Heart left ventricle (tissue), 16 donors: ENCODE results near the gene PLCL1. TPM values are rescaled to one million over a fixed set of nuclear protein-coding genes. Genes with fewer than 3 reads are reported as not detected.
"Not testable (repeated sequence)": the region's sequence is repeated elsewhere in the genome, so short reads cannot be mapped to it uniquely, and the experiment has no call there.

Source experiments
- ATAC-seq, 4 donors: fragments of 200-7000 bp; cut with Tn5 transposase; one replicate each; pipeline ENCODE4 v1.9.1; 2020 to 2022; ENCODE audit warnings: moderate library complexity in 4 of 4, mild to moderate bottlenecking in 3 of 4, moderate number of reproducible peaks in 1 of 4
- DNase-seq, 5 donors: peaks; one replicate each; pipeline ENCODE4 v3.0.0-alpha.2; 2020
- H3K27ac ChIP-seq, 12 donors: fragments of 200-600 bp; sonication (generic) in 4 of 12; one replicate each; pipeline versions ENCODE4 v1.5.0 to v1.8.0; 2016 to 2022; ENCODE audit warnings: mild to moderate bottlenecking in 2 of 12
- H3K27me3 ChIP-seq, 9 donors: fragments of 200-600 bp; sonication (generic) in 2 of 9; one replicate each; pipeline versions ENCODE4 v1.5.1 to v1.8.0; 2016 to 2022; ENCODE audit warnings: mild to moderate bottlenecking in 3 of 9
- H3K36me3 ChIP-seq, 9 donors: fragments of 200-600 bp; sonication (generic) in 2 of 9; one replicate each; pipeline versions ENCODE4 v1.5.0 to v1.8.0; 2018 to 2022; ENCODE audit warnings: mild to moderate bottlenecking in 2 of 9
- H3K4me1 ChIP-seq, 12 donors: fragments of 200-600 bp; sonication (generic) in 4 of 12; one replicate each; pipeline versions ENCODE4 v1.5.0 to v1.8.0; 2016 to 2022; ENCODE audit warnings: mild to moderate bottlenecking in 3 of 12
- H3K4me3 ChIP-seq, 12 donors: fragments of 200-600 bp; sonication (generic) in 4 of 12; one replicate each; pipeline versions ENCODE4 v1.5.0 to v1.8.0; 2017 to 2022; ENCODE audit warnings: mild to moderate bottlenecking in 9 of 12, moderate library complexity in 4 of 12
- H3K9me3 ChIP-seq, 12 donors: fragments of 200-600 bp; sonication (generic) in 4 of 12; one replicate each; pipeline versions ENCODE4 v1.5.0 to v1.8.0; 2016 to 2022; ENCODE audit warnings: mild to moderate bottlenecking in 1 of 12
- CTCF ChIP-seq, 12 donors: fragments of 200-600 bp; sonication (generic) in 4 of 12; IDR thresholded peaks; one replicate each; pipeline versions ENCODE4 v1.5.0 to v1.8.0; 2018 to 2022; ENCODE audit warnings: antibody characterized with exemption in 12 of 12, mild to moderate bottlenecking in 5 of 12
- POLR2A ChIP-seq, 2 donors: fragments of 450-650 bp; IDR thresholded peaks; one replicate each; pipeline ENCODE4 v1.6.1; 2017; ENCODE audit warnings: antibody characterized with exemption in 2 of 2, mild to moderate bottlenecking in 2 of 2, moderate library complexity in 2 of 2
- WGBS, 4 donors: extraction: QIAGEN DNeasy Blood & Tissue Kit in 2 of 4; methylation state at CpG; one replicate each; pipeline versions ENCODE4 v1.1.5 to v1.1.7; 2013 to 2018; 5-methylcytosine and 5-hydroxymethylcytosine counted together
- intact Hi-C, 10 donors: fragments of 100-400 bp; cut with DNase I; formaldehyde crosslinking; loops; one replicate each; pipeline versions ENCODE4 v1.11.1 to v1.14.2; 2022
- polyA plus RNA-seq, 2 donors: library from polyadenylated mRNA; stranded (reverse); fragments of 200-250 nt; gene quantifications; one replicate each; pipeline ENCODE4 v1.2.3, GENCODE V29; 2013
- total RNA-seq, 9 donors: library from RNA; depleted of rRNA in 2 of 9; stranded (reverse); fragments of >200 nt in 2 of 9; fragmentation: NEBNext Ultra II Directional in 3 of 9; extraction: Animal tissue kit (Norgen Biotek cat#: 25700) in 3 of 9; gene quantifications; one replicate each; pipeline versions ENCODE4 v1.1.0 to v1.2.4, GENCODE V29; 2016 to 2023
- donor health status: ischemic (EF 13 %, LVEDD 7.1; RV severe dilation, severe dysfunction).
- donor health status: healthy with polysubstance abuse.
- donor health status: DM: no; HTN: yes; CAD: no.
- donor health status: DM: no; HTN: no; CAD: no.
- donor health status: ischemic (EF 25% LVEDD 6.9; RV normal size, moderate dysfunction).
- donor health status: ischemic (EF 25% LVEDD 5.7; RV mildly dilated, moderate dysfunction).
- donor health status: healthy.
- donor health status: DM: yes; HTN: yes; CAD: no.
- donor health status: ischemic (EF 35%, LVEDD 5.7; RV mildly dilated, moderate dysfunction).
- donor health status: nonischemic (EF 11% LVEDD 7.7; RV severe dilation, severe dysfunction).
- donor health status: DM: yes; HTN: yes; CAD: no.
- donor health status: PGD.
- donor health status: ischemic (EF 29% LVEDD 5.4; RV normal size, mild dysfunction).
- donor health status: nonischemic (EF 23%, LVEDD 6.1; RV moderate dilation, normal function).

Gene PLCL1
- total and polyA plus RNA-seq, 11 donors: 22.0 to 126 (median 90.4) TPM

GRCh38 chr2:197827618-197828017 lies 23.2 kb downstream of the PLCL1 start:
- peak in 1 of 4 donors; percentile 42 for ATAC-seq
- intact Hi-C loops: loop anchor here in 1 of 10 donors (10.0 kb wide), 1 partner anchor 47 kb away; no protein-coding TSS in a partner anchor
- 53 to 72% (median 60%) methylated on average over 2 of the region's 2 CpGs for WGBS, 4 donors
- TF ChIP-seq CTCF (IDR thresholded peaks at IDR 0.05) (no peak), POLR2A (IDR thresholded peaks at IDR 0.05) (no peak)
- H3K27ac ChIP-seq: no peak overlapping the region
- H3K4me1 ChIP-seq: peaks cover 0 to 22% (median 9%) of the 10 kb centered on the region in 12 donors
- no peaks in the 10 kb centered on the region for H3K36me3 ChIP-seq
- H3K4me3 ChIP-seq: no peak overlapping the region
- peaks cover 0 to 5% (median 0%) of the 10 kb centered on the region in 12 donors for H3K9me3 ChIP-seq
- no peaks in the 10 kb centered on the region for H3K27me3 ChIP-seq
- no peak for DNase-seq

GRCh38 chr2:197828464-197829135 lies 24.2 kb downstream of the PLCL1 start:
- intact Hi-C loops: loop anchor here in 1 of 10 donors (10.0 kb wide), 1 partner anchor 46 kb away; no protein-coding TSS in a partner anchor
- TF ChIP-seq CTCF (IDR thresholded peaks at IDR 0.05) (no peak), POLR2A (IDR thresholded peaks at IDR 0.05) (no peak)
- Histone ChIP-seq H3K27ac (no peak overlapping the region), H3K27me3 (no peaks in the 10 kb centered on the region), H3K4me3 (no peak overlapping the region), H3K9me3 (peaks cover 0 to 5% (median 0%) of the 10 kb centered on the region in 12 donors), H3K4me1 (peaks cover 0 to 22% (median 9%) of the 10 kb centered on the region in 12 donors), H3K36me3 (no peaks in the 10 kb centered on the region)
- ATAC-seq (no peak), DNase-seq (no peak)
- 78 to 86% (median 84%) methylated on average over 1 of the region's 1 CpG for WGBS, 4 donors

- Histone ChIP-seq H3K27ac (peak overlapping the region in 2 of 12 donors; percentile 21 to 28), H3K4me1 (peaks cover 0 to 38% (median 18%) of the 10 kb centered on the region in 12 donors)
- H3K4me3 ChIP-seq, ATAC-seq, H3K27me3 ChIP-seq, DNase-seq, H3K9me3 ChIP-seq, H3K36me3 ChIP-seq: not testable (repeated sequence)
- intact Hi-C loops: loop anchor here in 1 of 10 donors (5.0 kb wide), 1 partner anchor 43 kb away; no protein-coding TSS in a partner anchor
- WGBS, 4 donors: 94 to 97% (median 95%) methylated on average over 2 of the region's 2 CpGs
Measured at GRCh38 chr2:197834771-197835170, 30.4 kb downstream of the PLCL1 start.

GRCh38 chr2:197835293-197835692 lies 30.9 kb downstream of the PLCL1 start:
- DNase-seq (peak in 1 of 5 donors; percentile 18), ATAC-seq (peak; percentile 57 to 92 (median 82))
- intact Hi-C loops: loop anchor here in 1 of 10 donors (5.0 kb wide), 1 partner anchor 42 kb away; no protein-coding TSS in a partner anchor
- H3K27ac ChIP-seq: peak overlapping the region in 2 of 12 donors; percentile 21 to 28
- 35 to 49% (median 47%) methylated on average over 4 of the region's 4 CpGs for WGBS, 4 donors
- no peak overlapping the region for H3K4me3 ChIP-seq
- peaks cover 0 to 41% (median 19%) of the 10 kb centered on the region in 12 donors for H3K4me1 ChIP-seq
- no peaks in the 10 kb centered on the region for H3K27me3 ChIP-seq
- no peaks in the 10 kb centered on the region for H3K36me3 ChIP-seq
- peaks cover 0 to 7% (median 0%) of the 10 kb centered on the region in 12 donors for H3K9me3 ChIP-seq
- TF ChIP-seq CTCF (IDR thresholded peaks at IDR 0.05): no peak
